ENCODE results near the gene UNC13D. TPM values are rescaled to one million over a fixed set of nuclear protein-coding genes. Genes with fewer than 3 reads are reported as not detected.
"Not testable (repeated sequence)": the region's sequence is repeated elsewhere in the genome, so short reads cannot be mapped to it uniquely, and the experiment has no call there.

Gene UNC13D
- total RNA-seq, 3 donors from 2014 or later = 18.4 to 40.2 (median 23.0) TPM

GRCh38 chr17:75875940-75876189 is 31.7 kb upstream of the UNC13D start:
- no peaks in the 10 kb centered on the region for H3K9me3 ChIP-seq
- ATAC-seq (no peak), DNase-seq (no peak)
- TF ChIP-seq CTCF (IDR thresholded peaks at IDR 0.05) = no peak
- H3K4me1 ChIP-seq (ENCODE audit: low read depth) = peaks cover 42% of the 10 kb centered on the region
- H3K4me3 ChIP-seq = no peak overlapping the region
- intact Hi-C loops (cut with DNase I, micrococcal nuclease) = no loop called here
- no peaks in the 10 kb centered on the region for H3K36me3 ChIP-seq (ENCODE audit: low read depth)

DNA sequence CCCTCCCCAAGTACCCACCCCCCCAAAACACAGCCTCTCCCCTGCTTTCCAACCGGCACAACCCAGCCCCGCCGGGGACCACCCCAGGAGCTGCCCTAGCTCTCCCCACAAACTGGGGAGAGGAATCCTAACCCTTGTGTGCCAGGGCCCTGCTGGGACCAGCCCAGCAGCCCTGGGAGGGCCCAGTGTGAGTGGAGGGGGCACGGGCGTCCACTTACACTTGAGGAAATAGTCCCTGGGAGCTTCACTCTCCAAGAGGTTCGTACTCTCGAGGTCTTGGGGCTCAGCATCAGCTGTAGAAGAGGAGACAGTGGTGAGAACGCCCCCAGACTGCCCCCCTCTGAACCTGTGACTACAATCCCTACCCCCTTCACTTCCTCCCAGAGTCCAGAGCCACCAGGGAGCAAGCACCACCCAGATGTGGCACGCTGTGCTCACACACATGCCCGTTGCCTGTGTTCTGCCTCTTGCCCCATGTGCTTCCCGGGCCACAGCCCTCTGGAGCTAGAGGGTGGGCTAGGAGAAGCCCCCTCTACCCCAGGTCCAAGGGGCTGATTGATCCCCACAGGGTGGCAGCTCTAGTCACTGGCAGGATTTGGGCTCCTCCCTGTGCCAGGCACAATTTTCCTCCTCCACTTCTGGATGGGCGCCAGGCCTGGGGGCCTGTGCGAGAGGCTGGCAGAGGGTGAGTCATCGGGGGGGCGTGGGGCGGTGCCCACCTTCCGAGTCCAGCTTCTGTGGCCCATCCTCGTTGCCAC is 31.2 kb upstream of the UNC13D start:
- ATAC-seq = no peak
- no peaks in the 10 kb centered on the region for H3K9me3 ChIP-seq
- peak in 1 of 3 donors; percentile 55 for DNase-seq
- no peaks in the 10 kb centered on the region for H3K36me3 ChIP-seq (ENCODE audit: low read depth)
- intact Hi-C loops (cut with DNase I, micrococcal nuclease) = no loop called here
- TF ChIP-seq CTCF (IDR thresholded peaks at IDR 0.05) = no peak
- H3K4me1 ChIP-seq (ENCODE audit: low read depth) = peaks cover 42% of the 10 kb centered on the region
- H3K4me3 ChIP-seq = no peak overlapping the region

DNA sequence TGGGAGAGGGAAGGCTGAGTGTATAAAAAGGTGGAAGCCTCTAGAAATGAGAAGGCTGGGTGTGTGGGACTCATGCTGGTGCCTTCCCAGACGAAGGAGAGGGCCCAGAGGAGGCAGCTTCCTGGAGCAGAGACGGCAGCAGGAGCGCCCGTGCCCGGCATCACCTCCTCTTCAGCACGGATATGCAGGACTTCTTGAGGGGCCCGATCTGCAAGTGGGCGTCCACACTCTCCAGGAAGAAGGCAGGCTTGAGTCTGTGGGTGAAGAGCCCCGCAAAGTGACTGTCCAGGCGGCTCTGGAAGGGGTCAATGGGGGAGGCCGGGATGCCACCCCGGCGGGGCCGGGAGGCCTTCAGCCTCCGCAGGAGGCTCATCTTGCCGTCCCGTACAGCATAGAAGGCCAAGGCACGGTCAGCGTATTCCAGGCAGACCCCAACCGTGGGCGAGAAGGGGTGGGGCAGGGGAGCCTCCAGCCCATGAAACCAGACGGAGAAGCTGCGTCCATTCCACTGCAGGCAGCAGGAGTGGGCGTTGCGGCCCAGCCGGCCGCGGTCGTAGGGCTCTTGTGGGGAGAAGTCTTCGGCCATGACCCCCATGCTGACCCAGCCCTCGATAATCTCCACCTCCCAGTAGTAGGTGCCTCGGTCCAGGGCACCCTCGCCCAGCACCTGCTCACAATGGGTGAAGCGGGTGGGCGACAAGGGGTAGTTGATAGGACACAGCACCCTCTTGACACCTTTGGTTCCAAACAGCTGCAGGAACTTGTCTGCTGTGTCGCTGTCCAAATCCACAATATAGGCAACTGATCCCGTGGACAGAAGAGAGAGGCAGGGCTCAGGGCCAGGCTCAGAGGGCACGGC is 30.3 kb upstream of the UNC13D start:
- H3K9me3 ChIP-seq = no peaks in the 10 kb centered on the region
- no peaks in the 10 kb centered on the region for H3K36me3 ChIP-seq (ENCODE audit: low read depth)
- ATAC-seq (no peak), DNase-seq (no peak)
- no peak for TF ChIP-seq CTCF (IDR thresholded peaks at IDR 0.05)
- H3K4me1 ChIP-seq (ENCODE audit: low read depth) = peaks cover 44% of the 10 kb centered on the region
- H3K4me3 ChIP-seq = no peak overlapping the region
- intact Hi-C loops (cut with DNase I, micrococcal nuclease) = no loop called here

DNA sequence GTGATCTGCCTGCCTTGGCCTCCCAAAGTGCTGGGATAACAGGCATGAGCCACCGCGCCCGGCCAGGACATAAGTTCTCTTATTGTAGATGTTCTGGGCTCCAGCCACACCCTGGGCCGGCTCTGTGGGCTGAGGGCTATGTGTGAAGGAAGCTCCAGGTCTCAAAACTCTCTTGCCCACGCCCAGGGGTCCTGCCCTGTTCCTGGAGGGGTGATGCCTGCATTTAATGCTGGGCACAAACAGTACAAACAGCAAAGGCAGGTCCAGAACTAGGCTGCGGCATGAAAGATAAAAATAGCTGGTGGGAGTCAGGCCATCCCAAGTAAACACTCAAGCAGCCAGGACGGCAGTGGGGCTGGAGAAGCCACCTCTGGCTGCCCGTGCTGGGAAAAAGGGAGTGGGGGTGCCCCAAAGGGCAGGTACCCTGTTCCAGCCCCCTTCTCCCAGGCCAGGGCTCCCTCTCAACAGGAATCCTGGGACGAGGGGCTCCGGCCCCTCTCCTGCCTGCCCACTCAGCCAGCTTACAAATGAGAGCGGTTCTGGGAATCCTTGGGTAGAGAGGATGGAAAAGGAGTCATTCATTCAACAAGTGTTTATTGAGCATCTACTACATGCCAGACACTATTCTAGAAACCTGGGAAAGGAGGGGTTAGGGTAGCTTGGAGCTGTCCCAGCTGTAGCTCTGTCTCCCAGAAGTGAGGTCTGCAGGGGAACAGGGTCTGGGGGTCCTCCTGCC is 29.6 kb upstream of the UNC13D start:
- no peaks in the 10 kb centered on the region for H3K36me3 ChIP-seq (ENCODE audit: low read depth)
- H3K9me3 ChIP-seq = no peaks in the 10 kb centered on the region
- no peak for ATAC-seq
- H3K4me3 ChIP-seq = no peak overlapping the region
- no peak for TF ChIP-seq CTCF (IDR thresholded peaks at IDR 0.05)
- intact Hi-C loops (cut with DNase I, micrococcal nuclease) = no loop called here
- DNase-seq = no peak
- H3K4me1 ChIP-seq (ENCODE audit: low read depth) = peaks cover 47% of the 10 kb centered on the region

- TF ChIP-seq CTCF (IDR thresholded peaks at IDR 0.05) = no peak
- intact Hi-C loops (cut with DNase I, micrococcal nuclease) = no loop called here
- no peaks in the 10 kb centered on the region for H3K9me3 ChIP-seq
- no peaks in the 10 kb centered on the region for H3K36me3 ChIP-seq (ENCODE audit: low read depth)
- no peak overlapping the region for H3K4me3 ChIP-seq
- DNase-seq (peak; percentile 78 to 88 (median 79)), ATAC-seq (peak; percentile 50)
- H3K4me1 ChIP-seq (ENCODE audit: low read depth) = peaks cover 47% of the 10 kb centered on the region
These were observed 28.5 kb upstream of the UNC13D start for GRCh38 chr17:75872434-75873351.

DNA sequence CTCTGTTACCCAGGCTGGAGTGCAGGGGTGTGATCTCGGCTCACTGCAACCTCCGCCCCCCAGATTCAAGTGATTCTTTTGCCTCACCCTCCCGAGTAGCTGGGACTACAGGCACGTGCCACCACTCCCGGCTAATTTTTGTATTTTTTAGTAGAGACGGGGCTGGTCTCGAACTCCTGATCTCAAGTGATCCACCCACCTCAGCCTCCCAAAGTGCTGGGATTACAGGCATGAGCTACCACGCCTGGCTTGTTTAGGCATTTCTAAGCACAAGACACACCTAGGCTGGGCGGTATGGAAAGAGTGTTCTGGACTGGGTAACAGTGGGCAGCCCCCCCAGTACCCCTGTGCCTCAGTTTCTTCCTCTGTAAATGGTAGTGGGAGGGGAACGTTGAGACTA is 26.0 kb upstream of the UNC13D start:
- H3K4me1 ChIP-seq (ENCODE audit: low read depth) = peaks cover 28% of the 10 kb centered on the region
- H3K36me3 ChIP-seq (ENCODE audit: low read depth); ATAC-seq; DNase-seq; intact Hi-C loops (cut with DNase I, micrococcal nuclease); H3K9me3 ChIP-seq; H3K4me3 ChIP-seq: not testable (repeated sequence)

All from mucosa of descending colon (tissue), 3 donors.